IPS DF 6.9 (cell line): Measurements from ENCODE around the gene MBTPS1.

ENCODE experiments used
- DNase-seq: peaks from one replicate; pipeline ENCODE4 v3.0.0-alpha.2; 2013; ENCODE audit warnings: low read depth, low spot score
- H3K27ac ChIP-seq: one replicate; pipeline ENCODE4 v1.5.1; 2013; ENCODE audit warnings: low read length, control low read depth
- H3K27me3 ChIP-seq: 2 replicates; pipeline ENCODE4 v1.6.1; 2013; ENCODE audit warnings: mild to moderate bottlenecking, low read length; ENCODE audit not compliant: control insufficient read depth, insufficient read depth
- H3K36me3 ChIP-seq: 2 replicates; pipeline ENCODE4 v1.6.1; 2013; ENCODE audit warnings: low read length; ENCODE audit not compliant: control insufficient read depth, insufficient read depth
- H3K4me1 ChIP-seq: 2 replicates; pipeline ENCODE4 v1.6.1; 2013; ENCODE audit warnings: low read length; ENCODE audit not compliant: control insufficient read depth, insufficient read depth
- H3K4me3 ChIP-seq: 2 replicates; pipeline ENCODE4 v1.5.1; 2013; ENCODE audit warnings: mild to moderate bottlenecking, low read length
- H3K9me3 ChIP-seq: 2 replicates; pipeline ENCODE4 v1.6.1; 2013; ENCODE audit warnings: low read length, inconsistent platforms; ENCODE audit not compliant: control insufficient read depth, insufficient read depth
- WGBS: extraction: QIAGEN DNeasy Blood & Tissue Kit; methylation state at CpG from one replicate; pipeline ENCODE4 v1.1.7; 2013; ENCODE audit warnings: mixed read lengths, missing lambda C conversion rate; ENCODE audit not compliant: insufficient read length, insufficient coverage; 5-methylcytosine and 5-hydroxymethylcytosine counted together

The MBTPS1 gene

GRCh38 chr16:84045818-84046470 lies 70.8 kb downstream of the MBTPS1 start:
- H3K4me1 ChIP-seq: peaks cover 5% of the 10 kb centered on the region
- H3K9me3 ChIP-seq: no peaks in the 10 kb centered on the region
- H3K36me3 ChIP-seq: no peaks in the 10 kb centered on the region
- H3K27ac ChIP-seq: no peak overlapping the region
- no peak for DNase-seq
- no CpG with 5 or more reads among the region's 19 CpGs for WGBS
- no peak overlapping the region for H3K4me3 ChIP-seq
- H3K27me3 ChIP-seq: no peaks in the 10 kb centered on the region

- Histone ChIP-seq H3K27ac (no peak overlapping the region), H3K36me3 (no peaks in the 10 kb centered on the region), H3K4me1 (peaks cover 5% of the 10 kb centered on the region), H3K9me3 (no peaks in the 10 kb centered on the region), H3K4me3 (no peak overlapping the region), H3K27me3 (no peaks in the 10 kb centered on the region)
- WGBS: no CpG with 5 or more reads among the region's 36 CpGs
- no peak for DNase-seq
Measured at GRCh38 chr16:84045001-84045817, 71.5 kb downstream of the MBTPS1 start.

GRCh38 chr16:84044118-84044488 lies 72.6 kb downstream of the MBTPS1 start:
- no peak overlapping the region for H3K4me3 ChIP-seq
- H3K27me3 ChIP-seq: no peaks in the 10 kb centered on the region
- DNase-seq: peak; percentile 27
- no CpG with 5 or more reads among the region's 5 CpGs for WGBS
- H3K27ac ChIP-seq: no peak overlapping the region
- no peaks in the 10 kb centered on the region for H3K9me3 ChIP-seq
- H3K4me1 ChIP-seq: peaks cover 5% of the 10 kb centered on the region
- no peaks in the 10 kb centered on the region for H3K36me3 ChIP-seq

GRCh38 chr16:84043486-84044117 lies 73.1 kb downstream of the MBTPS1 start:
- DNase-seq: no peak
- Histone ChIP-seq H3K27ac (no peak overlapping the region), H3K36me3 (no peaks in the 10 kb centered on the region), H3K4me3 (no peak overlapping the region), H3K9me3 (no peaks in the 10 kb centered on the region), H3K4me1 (peaks cover 5% of the 10 kb centered on the region), H3K27me3 (no peaks in the 10 kb centered on the region)
- WGBS: no CpG with 5 or more reads among the region's 18 CpGs

GRCh38 chr16:84042879-84043485 lies 73.8 kb downstream of the MBTPS1 start:
- H3K27ac ChIP-seq: no peak overlapping the region
- no peaks in the 10 kb centered on the region for H3K27me3 ChIP-seq
- H3K4me1 ChIP-seq: peaks cover 5% of the 10 kb centered on the region
- DNase-seq: no peak
- no peaks in the 10 kb centered on the region for H3K9me3 ChIP-seq
- H3K36me3 ChIP-seq: no peaks in the 10 kb centered on the region
- no CpG with 5 or more reads among the region's 22 CpGs for WGBS
- no peak overlapping the region for H3K4me3 ChIP-seq

- Histone ChIP-seq H3K4me1 (peaks cover 5% of the 10 kb centered on the region), H3K27ac (no peak within 1 kb of the TSS), H3K4me3 (no peak within 1 kb of the TSS), H3K9me3 (no peaks in the 10 kb centered on the region), H3K27me3 (no peaks in the 10 kb centered on the region), H3K36me3 (no peaks in the 10 kb centered on the region)
- no peak for DNase-seq
- no CpG with 5 or more reads among the region's 9 CpGs for WGBS
Measured at GRCh38 chr16:84042308-84042878, 74.3 kb downstream of the MBTPS1 start, which contains the start of gene SLC38A8. Gene SLC38A8 (minus strand): TSS chr16:84042795. CDS start chr16:84042157, 638 bp downstream.

GRCh38 chr16:84041881-84042280 lies 74.9 kb downstream of the MBTPS1 start:
- no peak for DNase-seq
- no peaks in the 10 kb centered on the region for H3K9me3 ChIP-seq
- no peaks in the 10 kb centered on the region for H3K36me3 ChIP-seq
- peaks cover 5% of the 10 kb centered on the region for H3K4me1 ChIP-seq
- no peak overlapping the region for H3K4me3 ChIP-seq
- WGBS: no CpG with 5 or more reads among the region's 17 CpGs
- H3K27ac ChIP-seq: no peak overlapping the region
- no peaks in the 10 kb centered on the region for H3K27me3 ChIP-seq

- no peak overlapping the region for H3K4me3 ChIP-seq
- no peaks in the 10 kb centered on the region for H3K27me3 ChIP-seq
- H3K27ac ChIP-seq: no peak overlapping the region
- H3K4me1 ChIP-seq: peaks cover 5% of the 10 kb centered on the region
- H3K9me3 ChIP-seq: no peaks in the 10 kb centered on the region
- DNase-seq: no peak
- H3K36me3 ChIP-seq: no peaks in the 10 kb centered on the region
- no CpG with 5 or more reads among the region's 42 CpGs for WGBS
Measured at GRCh38 chr16:84040823-84041820, 75.6 kb downstream of the MBTPS1 start.

- H3K4me3 ChIP-seq: no peak overlapping the region
- no peaks in the 10 kb centered on the region for H3K36me3 ChIP-seq
- no peak overlapping the region for H3K27ac ChIP-seq
- no peaks in the 10 kb centered on the region for H3K9me3 ChIP-seq
- no peak for DNase-seq
- WGBS: no CpG with 5 or more reads among the region's 14 CpGs
- peaks cover 5% of the 10 kb centered on the region for H3K4me1 ChIP-seq
- H3K27me3 ChIP-seq: no peaks in the 10 kb centered on the region
Measured at GRCh38 chr16:84040226-84040822, 76.4 kb downstream of the MBTPS1 start.
